ENCODE measurements around the gene CNTNAP5. TPM values are rescaled to one million over a fixed set of nuclear protein-coding genes. Genes with fewer than 3 reads are reported as not detected.

CNTNAP5 gene
- total RNA-seq, 1 experiment from 2014 or later, result not detected

DNA sequence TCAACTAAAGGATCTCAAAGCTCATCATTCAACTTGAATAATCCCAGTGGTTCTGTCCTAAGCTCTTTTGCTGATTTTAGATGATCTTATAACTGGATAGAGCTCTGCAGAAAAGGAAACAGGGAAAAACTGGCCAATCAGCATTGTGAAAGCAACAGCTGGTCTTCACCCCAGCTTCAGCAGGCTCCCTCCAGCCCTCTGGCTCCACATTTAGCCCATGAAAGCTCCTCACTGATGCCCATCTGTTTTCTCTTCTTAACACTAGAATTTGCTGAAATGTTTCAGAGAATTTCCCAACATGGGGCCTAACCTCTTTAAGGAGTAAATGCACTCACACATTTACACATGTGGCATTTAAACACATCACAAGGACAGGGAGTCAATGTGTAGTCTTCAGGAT, 223.3 kb downstream of the CNTNAP5 start:
- Histone ChIP-seq H3K9me3 (replicated peaks) (no peaks in the 10 kb centered on the region), H3K4me1 (no peaks in the 10 kb centered on the region), H3K4me3 (no peak overlapping the region), H3K36me3 (no peaks in the 10 kb centered on the region), H3K27me3 (no peaks in the 10 kb centered on the region), H3K27ac (no peak overlapping the region)
- no peak for DNase-seq

DNA sequence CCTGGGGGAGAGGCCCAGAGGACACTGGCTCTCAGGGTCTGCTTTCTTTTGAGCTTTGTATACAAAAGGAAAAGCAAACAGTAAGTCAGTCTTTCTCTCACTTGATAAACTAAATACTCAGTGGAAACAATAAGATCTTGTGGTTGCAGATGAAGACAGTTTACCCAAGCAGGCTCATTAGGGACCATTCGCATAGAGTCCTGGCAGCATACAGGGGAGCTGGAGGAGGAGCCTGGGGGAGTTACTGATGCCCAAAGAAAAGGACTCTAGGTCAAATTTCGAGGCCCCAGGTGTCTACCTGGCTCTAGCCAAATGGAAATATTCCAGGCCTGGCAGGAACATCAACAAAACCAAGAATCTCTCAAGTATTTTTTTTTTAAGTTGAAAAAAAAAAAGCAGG, 225.3 kb downstream of the CNTNAP5 start:
- no peak overlapping the region for H3K4me3 ChIP-seq
- DNase-seq, result no peak
- H3K36me3 ChIP-seq, result no peaks in the 10 kb centered on the region
- no peaks in the 10 kb centered on the region for H3K9me3 ChIP-seq (replicated peaks)
- no peaks in the 10 kb centered on the region for H3K27me3 ChIP-seq
- no peak overlapping the region for H3K27ac ChIP-seq
- no peaks in the 10 kb centered on the region for H3K4me1 ChIP-seq

GRCh38 chr2:124254621-124255020, 229.5 kb downstream of the CNTNAP5 start:
- H3K9me3 ChIP-seq (replicated peaks), result no peaks in the 10 kb centered on the region
- no peaks in the 10 kb centered on the region for H3K27me3 ChIP-seq
- H3K27ac ChIP-seq, result no peak overlapping the region
- H3K36me3 ChIP-seq, result no peaks in the 10 kb centered on the region
- H3K4me1 ChIP-seq, result no peaks in the 10 kb centered on the region
- no peak for DNase-seq
- no peak overlapping the region for H3K4me3 ChIP-seq

DNA sequence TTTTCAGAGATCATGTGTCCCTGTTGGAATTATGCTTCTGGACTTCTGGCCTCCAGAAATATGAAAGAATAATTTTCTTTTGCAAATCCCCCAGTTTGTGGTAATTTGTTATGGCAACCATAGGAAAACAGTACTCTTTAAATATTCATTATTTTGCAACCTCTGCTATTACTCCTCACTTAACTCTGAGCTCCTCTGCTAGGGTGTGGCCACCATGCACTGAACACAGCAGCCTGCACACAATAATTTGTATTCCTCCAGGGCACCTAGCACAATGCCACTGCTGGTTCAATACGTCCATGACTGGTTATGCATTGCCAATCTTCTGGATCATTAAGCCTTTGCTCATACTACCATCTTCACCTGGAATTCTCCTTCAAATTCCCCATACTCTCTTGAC, 232.0 kb downstream of the CNTNAP5 start:
- Histone ChIP-seq H3K27me3 (no peaks in the 10 kb centered on the region), H3K27ac (no peak overlapping the region), H3K4me1 (no peaks in the 10 kb centered on the region), H3K9me3 (replicated peaks) (no peaks in the 10 kb centered on the region), H3K4me3 (no peak overlapping the region), H3K36me3 (no peaks in the 10 kb centered on the region)
- no peak for DNase-seq

- DNase-seq, result no peak
- Histone ChIP-seq H3K4me3 (no peak overlapping the region), H3K27ac (no peak overlapping the region)
These were observed 233.2 kb downstream of the CNTNAP5 start for GRCh38 chr2:124258140-124258880.

GRCh38 chr2:124261456-124261855, 236.4 kb downstream of the CNTNAP5 start:
- no peaks in the 10 kb centered on the region for H3K4me1 ChIP-seq

More at GRCh38 chr2:124258140-124258880, 233.2 kb downstream of the CNTNAP5 start:
- Histone ChIP-seq H3K4me1 (no peaks in the 10 kb centered on the region), H3K9me3 (replicated peaks) (no peaks in the 10 kb centered on the region), H3K36me3 (no peaks in the 10 kb centered on the region), H3K27me3 (no peaks in the 10 kb centered on the region)

DNA sequence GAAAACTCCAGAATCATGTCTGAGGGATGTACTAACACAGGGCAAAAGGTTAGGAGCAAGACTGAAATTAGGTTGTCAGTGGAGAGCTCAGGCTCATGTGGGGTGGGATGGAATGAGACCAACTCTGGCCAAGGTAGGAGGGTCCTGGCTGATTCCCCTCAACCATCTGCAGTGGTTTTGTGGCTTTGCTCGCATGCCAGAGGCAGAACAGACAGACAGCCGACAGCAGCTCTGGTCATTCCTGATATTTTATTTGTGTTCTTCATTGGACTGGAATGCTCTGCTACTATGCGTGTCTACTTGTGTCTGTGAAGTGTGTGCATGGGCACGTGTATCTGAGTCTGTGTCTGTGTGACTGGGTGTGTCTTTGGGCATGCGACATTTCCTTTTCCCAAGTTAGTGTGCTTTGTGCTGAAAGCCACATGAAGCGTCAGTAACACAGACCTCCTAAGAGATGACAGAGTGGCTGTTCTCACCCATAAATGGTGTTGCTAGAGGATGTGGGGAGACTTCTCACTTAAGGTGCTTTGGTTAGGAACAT, 239.5 kb downstream of the CNTNAP5 start:
- Histone ChIP-seq H3K4me1 (no peaks in the 10 kb centered on the region), H3K27me3 (no peaks in the 10 kb centered on the region), H3K4me3 (no peak overlapping the region), H3K27ac (no peak overlapping the region), H3K9me3 (replicated peaks) (no peaks in the 10 kb centered on the region), H3K36me3 (no peaks in the 10 kb centered on the region)
- DNase-seq, result no peak

More at GRCh38 chr2:124261456-124261855, 236.4 kb downstream of the CNTNAP5 start:
- H3K9me3 ChIP-seq (replicated peaks), result no peaks in the 10 kb centered on the region
- H3K36me3 ChIP-seq, result no peaks in the 10 kb centered on the region
- H3K4me3 ChIP-seq, result no peak overlapping the region
- no peak for DNase-seq
- H3K27me3 ChIP-seq, result no peaks in the 10 kb centered on the region
- no peak overlapping the region for H3K27ac ChIP-seq

- H3K27me3 ChIP-seq, result no peaks in the 10 kb centered on the region
- no peaks in the 10 kb centered on the region for H3K36me3 ChIP-seq
- no peak overlapping the region for H3K27ac ChIP-seq
- H3K4me3 ChIP-seq, result no peak overlapping the region
- no peaks in the 10 kb centered on the region for H3K9me3 ChIP-seq (replicated peaks)
- H3K4me1 ChIP-seq, result no peaks in the 10 kb centered on the region
- no peak for DNase-seq
These were observed 242.7 kb downstream of the CNTNAP5 start for GRCh38 chr2:124267794-124268193.

DNA sequence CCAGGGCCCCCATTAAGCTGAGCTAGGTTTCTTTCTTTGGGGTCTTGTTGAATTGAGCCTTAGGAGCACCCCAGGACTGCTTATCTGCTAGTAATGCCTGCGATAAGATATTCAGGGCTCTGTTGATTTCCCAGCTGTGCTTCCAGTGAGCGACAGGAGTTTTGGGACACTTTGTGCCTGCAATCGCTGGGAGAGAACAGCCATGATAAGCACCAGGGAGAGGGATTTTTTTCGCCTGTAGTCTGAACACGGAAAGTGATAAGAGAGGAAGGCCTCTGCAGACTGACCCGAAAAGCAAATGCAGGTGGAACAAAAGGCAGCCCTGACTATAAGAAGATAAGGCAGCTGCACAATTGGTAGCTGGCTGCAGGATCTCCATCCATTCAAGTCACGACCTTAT, 244.3 kb downstream of the CNTNAP5 start:
- Histone ChIP-seq H3K9me3 (replicated peaks) (no peaks in the 10 kb centered on the region), H3K4me1 (no peaks in the 10 kb centered on the region), H3K27ac (no peak overlapping the region), H3K27me3 (no peaks in the 10 kb centered on the region), H3K4me3 (no peak overlapping the region), H3K36me3 (no peaks in the 10 kb centered on the region)
- no peak for DNase-seq

- H3K36me3 ChIP-seq, result no peaks in the 10 kb centered on the region
- no peak overlapping the region for H3K27ac ChIP-seq
- H3K4me3 ChIP-seq, result no peak overlapping the region
- no peaks in the 10 kb centered on the region for H3K27me3 ChIP-seq
- H3K9me3 ChIP-seq (replicated peaks), result no peaks in the 10 kb centered on the region
- H3K4me1 ChIP-seq, result no peaks in the 10 kb centered on the region
- no peak for DNase-seq
These were observed 247.3 kb downstream of the CNTNAP5 start for GRCh38 chr2:124272261-124272841.

DNA sequence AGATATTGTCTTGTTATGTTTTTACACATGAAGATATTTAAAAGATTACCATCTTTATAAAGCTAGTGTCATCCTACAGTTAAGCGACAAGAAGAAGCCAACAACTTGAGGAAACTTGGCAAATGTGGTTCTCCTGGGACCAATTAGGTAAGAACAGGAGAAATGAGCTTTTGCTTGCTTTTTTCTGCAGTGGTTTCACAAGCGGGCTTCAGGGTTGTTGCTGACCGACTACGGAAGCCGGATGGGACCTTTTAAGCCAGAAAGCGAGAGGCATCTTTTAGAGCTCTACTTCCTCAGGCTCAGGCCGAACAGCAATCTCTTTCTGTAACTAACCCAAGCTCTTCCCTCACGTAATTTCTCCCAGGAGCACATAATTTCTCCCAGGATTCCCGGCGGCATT, 256.5 kb downstream of the CNTNAP5 start:
- no peak for DNase-seq
- no peaks in the 10 kb centered on the region for H3K27me3 ChIP-seq
- no peaks in the 10 kb centered on the region for H3K9me3 ChIP-seq (replicated peaks)
- H3K27ac ChIP-seq, result no peak overlapping the region
- no peaks in the 10 kb centered on the region for H3K4me1 ChIP-seq
- no peak overlapping the region for H3K4me3 ChIP-seq
- H3K36me3 ChIP-seq, result no peaks in the 10 kb centered on the region

GRCh38 chr2:124283096-124283495, 258.0 kb downstream of the CNTNAP5 start:
- no peak overlapping the region for H3K27ac ChIP-seq
- H3K9me3 ChIP-seq (replicated peaks), result no peaks in the 10 kb centered on the region
- H3K27me3 ChIP-seq, result no peaks in the 10 kb centered on the region
- no peaks in the 10 kb centered on the region for H3K4me1 ChIP-seq
- H3K36me3 ChIP-seq, result no peaks in the 10 kb centered on the region
- DNase-seq, result peak; percentile 39 to 51
- no peak overlapping the region for H3K4me3 ChIP-seq

DNA sequence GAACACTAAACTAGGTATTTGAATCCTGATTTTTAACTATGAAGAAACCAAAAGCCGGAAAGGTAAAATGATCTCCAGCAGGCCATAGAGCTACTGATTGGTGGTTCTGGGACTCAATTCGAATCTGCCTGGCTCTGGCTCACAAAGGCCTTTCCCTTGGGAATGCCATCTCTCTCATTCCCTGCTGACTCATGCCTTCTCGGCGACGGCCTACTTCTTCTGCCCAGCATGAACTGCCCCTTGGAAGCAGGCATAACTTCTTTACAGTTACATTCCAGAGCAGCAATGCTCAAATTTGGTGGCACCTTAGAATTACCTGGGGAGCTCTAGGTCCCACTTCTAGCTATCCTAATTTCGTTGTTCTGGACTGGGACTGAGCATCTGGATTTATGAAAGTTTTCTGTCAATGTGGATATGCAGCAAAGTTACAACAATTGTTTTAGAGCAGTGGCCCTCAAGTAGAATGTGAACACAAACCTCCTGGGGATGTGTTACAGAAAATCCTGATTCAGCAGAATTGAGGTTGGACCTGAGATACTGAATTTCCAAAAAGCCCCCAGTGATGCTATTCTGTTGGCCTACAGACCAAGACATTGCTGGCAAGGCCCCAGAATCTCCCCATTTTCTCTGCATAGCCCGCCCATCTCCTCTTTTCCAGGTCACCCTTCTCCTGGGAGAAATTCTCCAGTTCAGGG, 261.1 kb downstream of the CNTNAP5 start:
- peak in 1 of 2 experiments; percentile 5 for DNase-seq
- H3K27ac ChIP-seq, result no peak overlapping the region
- no peaks in the 10 kb centered on the region for H3K9me3 ChIP-seq (replicated peaks)

DNA sequence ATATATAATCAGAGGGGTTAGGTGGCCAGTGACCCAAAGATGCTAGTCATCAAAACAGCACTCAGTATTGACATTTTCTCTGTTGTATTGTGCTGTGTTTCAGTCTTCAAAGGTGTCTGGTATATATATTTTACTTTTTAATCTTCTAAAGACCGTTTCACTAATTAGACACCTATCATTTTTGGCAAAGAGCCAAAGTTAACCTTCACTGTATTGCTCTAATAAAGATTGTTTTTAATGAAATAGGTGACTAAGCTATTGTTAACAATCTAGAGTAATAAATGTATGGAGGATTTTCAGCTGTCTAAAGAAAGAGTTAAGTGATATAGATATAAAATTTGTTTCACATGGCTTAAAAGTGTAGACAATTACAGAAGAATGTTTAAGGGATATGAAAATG, 264.0 kb downstream of the CNTNAP5 start:
- Histone ChIP-seq H3K9me3 (replicated peaks) (no peaks in the 10 kb centered on the region), H3K27ac (no peak overlapping the region), H3K36me3 (no peaks in the 10 kb centered on the region), H3K4me3 (no peak overlapping the region), H3K4me1 (no peaks in the 10 kb centered on the region), H3K27me3 (no peaks in the 10 kb centered on the region)
- DNase-seq, result no peak

More for the DNA sequence above, 261.1 kb downstream of the CNTNAP5 start:
- Histone ChIP-seq H3K4me1 (no peaks in the 10 kb centered on the region), H3K36me3 (no peaks in the 10 kb centered on the region), H3K27me3 (no peaks in the 10 kb centered on the region), H3K4me3 (no peak overlapping the region)

DNA sequence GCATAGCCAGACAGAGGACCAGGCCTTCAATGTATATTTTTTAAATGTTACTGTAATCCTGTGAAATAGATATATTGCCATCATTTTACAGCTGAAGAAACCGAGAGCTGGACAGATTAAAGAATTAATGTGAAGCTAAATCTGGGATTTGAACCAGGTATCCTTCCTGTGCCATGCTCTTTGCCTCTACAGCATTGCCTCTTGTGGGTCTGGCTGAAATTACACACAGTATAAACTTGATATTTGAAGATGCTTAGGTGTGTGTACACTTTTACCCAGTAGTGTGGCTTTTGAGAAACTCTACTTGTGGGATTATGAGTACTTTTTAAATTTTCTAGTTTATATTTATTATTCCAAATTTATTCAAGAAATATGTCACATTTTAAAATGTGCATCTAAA, 264.5 kb downstream of the CNTNAP5 start:
- no peaks in the 10 kb centered on the region for H3K36me3 ChIP-seq

More for the DNA sequence above, 264.5 kb downstream of the CNTNAP5 start:
- Histone ChIP-seq H3K4me1 (no peaks in the 10 kb centered on the region), H3K27ac (no peak overlapping the region), H3K4me3 (no peak overlapping the region), H3K27me3 (no peaks in the 10 kb centered on the region), H3K9me3 (replicated peaks) (no peaks in the 10 kb centered on the region)
- DNase-seq, result no peak

All from SJCRH30 (cell line).